Bronchus fibroblast of lung (primary cell): ENCODE data around the gene CITED1. TPM values are rescaled to one million over a fixed set of nuclear protein-coding genes. Genes with fewer than 3 reads are reported as not detected.

Experiments
- total RNA-seq: library from RNA; depleted of rRNA; stranded (reverse); fragments of >200 nt; gene quantifications from 2 replicates; pipeline ENCODE4 v1.2.3, GENCODE V29; 2015

Gene CITED1
- total RNA-seq: 0.17 TPM in 1 of 2 replicates, not detected in the other

GRCh38 chrX:72305286-72306084, at the start of gene CITED1:
CITED1 (minus strand) TSS chrX:72305914; CDS start chrX:72302869, 3,045 bp downstream.

Other genes with a start within 250 kb of the CITED1 start
- gene RTL5, start 174.0 kb downstream of the CITED1 start, total RNA-seq: 0.84 and 0.89 TPM in 2 replicates
- 7.0 and 9.8 TPM in 2 replicates for gene PIN4, start 124.2 kb downstream of the CITED1 start, total RNA-seq
- gene ERCC6L, start 66.9 kb downstream of the CITED1 start, total RNA-seq: 7.4 and 9.4 TPM in 2 replicates
- gene RPS4X, start 28.7 kb downstream of the CITED1 start, total RNA-seq: 701 and 789 TPM in 2 replicates